Renal cortex interstitium (tissue), 11 donors: Measurements from ENCODE around the gene VSNL1. TPM values are rescaled to one million over a fixed set of nuclear protein-coding genes. Genes with fewer than 3 reads are reported as not detected.

ENCODE experiments used
- DNase-seq, 11 donors: peaks; one replicate each; pipeline ENCODE4 v3.0.0-alpha.2; 2013; ENCODE audit warnings: low read depth in 9 of 11, low spot score in 4 of 11; ENCODE audit errors: extremely low read depth in 1 of 11
- polyA plus RNA-seq, 3 donors: library from polyadenylated mRNA; unstranded; fragments of 120-200 nt; gene quantifications; one replicate each; pipeline ENCODE4 v1.2.1, GENCODE V29; 2013; ENCODE audit not compliant: insufficient read length in 3 of 3

The VSNL1 gene
- polyA plus RNA-seq, 3 donors = 3.8 to 5.2 (median 4.2) TPM

DNA sequence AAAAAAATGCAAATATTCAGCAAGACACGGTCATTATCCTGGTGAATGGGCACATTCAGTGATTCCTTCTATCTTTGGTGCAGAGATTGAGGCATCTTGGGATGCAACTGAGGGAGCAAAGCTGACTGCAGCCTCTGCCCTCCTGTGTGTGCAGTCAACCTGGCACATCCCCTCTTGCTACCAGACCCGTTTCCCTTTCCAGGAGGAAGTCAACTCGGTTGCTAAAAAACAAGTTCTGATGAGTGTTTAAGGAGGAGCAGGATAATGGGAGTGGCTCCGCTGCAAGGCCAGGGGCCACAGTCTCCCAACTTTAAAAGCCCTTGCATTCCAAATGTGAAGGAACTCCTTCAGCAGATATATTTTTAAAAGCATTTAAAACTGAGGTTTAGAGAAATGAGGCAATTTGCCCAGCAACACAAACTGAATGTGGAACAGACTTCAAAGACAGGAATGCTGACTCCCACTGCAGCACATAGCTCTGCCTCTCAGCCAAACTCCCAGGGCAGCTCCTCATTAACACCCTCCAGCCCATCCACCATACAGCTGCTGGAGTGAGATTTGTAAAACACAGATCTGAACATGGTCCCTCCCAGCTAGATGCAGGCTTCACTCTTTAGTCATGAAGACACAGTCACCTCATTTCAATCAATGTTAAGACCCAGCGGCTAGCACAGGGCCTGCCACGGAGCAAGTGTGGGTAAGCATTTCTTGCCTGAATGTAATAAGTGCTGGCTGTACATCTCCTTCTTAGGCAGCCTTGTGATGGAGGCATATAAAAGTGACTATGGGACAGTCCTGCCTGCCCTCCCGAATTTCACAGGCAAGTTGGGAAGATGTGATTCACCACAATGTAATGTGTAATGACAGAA lies 54.3 kb downstream of the VSNL1 start:
- DNase-seq = peak in 1 of 11 donors; percentile 8

- DNase-seq = no peak
These were observed 59.1 kb downstream of the VSNL1 start for GRCh38 chr2:17599617-17600016.

DNA sequence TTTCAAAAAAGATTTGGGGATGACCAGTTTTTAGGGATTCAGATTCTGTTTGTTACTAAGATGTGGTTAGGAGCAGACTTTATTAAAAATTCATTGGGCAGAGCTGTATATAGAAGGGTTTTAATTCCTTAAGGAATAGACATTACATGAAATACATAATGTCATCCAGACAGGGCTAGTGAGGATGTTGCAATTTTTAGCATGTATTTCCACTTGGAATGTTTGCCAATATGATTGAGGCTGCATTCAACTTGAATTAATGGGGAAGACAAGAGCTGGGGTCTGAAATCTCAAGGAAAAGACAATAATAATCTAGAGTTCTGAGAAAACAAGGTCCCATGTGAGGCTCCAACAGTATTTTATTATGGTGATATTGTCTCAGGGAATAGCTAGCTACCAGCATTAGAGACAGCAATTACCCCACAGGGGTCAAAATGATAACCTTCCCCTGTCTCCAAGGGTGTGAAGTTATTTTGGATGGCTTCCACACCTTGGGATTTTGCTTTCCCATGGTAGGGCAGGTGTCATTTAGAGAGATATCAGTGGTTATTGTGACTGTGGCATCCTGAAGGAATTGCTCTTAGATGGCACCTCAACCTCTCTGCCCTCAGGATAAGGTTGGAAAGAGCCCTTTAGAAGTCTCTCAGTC lies 60.2 kb downstream of the VSNL1 start:
- no peak for DNase-seq

- no peak for DNase-seq
These were observed 63.6 kb downstream of the VSNL1 start for GRCh38 chr2:17604050-17604449.

DNA sequence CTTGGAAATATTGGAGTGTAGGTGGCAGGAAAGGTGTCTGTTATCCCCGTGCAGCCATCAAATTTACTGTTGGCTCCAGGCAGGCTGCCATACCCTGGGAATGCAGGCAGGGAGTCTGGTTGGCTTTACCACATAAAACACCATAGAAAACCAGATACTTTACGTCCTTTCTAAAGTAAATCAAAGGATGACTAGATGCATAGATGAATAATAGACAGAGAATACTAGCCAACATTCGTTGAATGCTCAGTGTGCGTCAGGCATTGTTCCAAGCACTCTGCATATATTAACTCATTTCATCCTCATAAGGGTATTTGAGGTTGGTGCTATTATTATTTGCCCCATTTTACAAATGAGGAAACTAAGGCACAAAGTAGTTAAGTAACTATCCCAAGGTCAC lies 65.2 kb downstream of the VSNL1 start:
- DNase-seq = no peak

DNA sequence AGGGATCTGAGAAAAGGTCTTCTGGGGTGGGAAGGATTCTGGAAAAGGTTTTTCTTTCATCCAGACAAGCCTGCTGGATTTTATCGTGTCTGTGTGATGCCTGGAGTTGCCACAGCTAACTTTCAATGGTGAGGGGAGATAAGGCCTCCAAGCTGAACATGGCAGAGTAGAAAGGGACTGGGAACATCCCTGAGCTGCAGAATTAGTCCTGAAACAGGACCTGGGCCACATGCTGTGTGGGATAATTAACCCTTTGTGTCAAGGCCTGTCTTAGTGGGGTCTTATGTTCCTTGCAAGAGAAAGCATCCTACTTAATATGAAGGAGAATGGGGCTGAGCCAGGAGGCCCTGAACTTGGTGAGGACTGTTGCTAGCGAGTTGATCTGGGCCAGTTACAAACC lies 66.4 kb downstream of the VSNL1 start:
- no peak for DNase-seq

- no peak for DNase-seq
These were observed 66.9 kb downstream of the VSNL1 start for GRCh38 chr2:17607379-17607778.

- no peak for DNase-seq
These were observed 67.8 kb downstream of the VSNL1 start for GRCh38 chr2:17608251-17608650.

DNA sequence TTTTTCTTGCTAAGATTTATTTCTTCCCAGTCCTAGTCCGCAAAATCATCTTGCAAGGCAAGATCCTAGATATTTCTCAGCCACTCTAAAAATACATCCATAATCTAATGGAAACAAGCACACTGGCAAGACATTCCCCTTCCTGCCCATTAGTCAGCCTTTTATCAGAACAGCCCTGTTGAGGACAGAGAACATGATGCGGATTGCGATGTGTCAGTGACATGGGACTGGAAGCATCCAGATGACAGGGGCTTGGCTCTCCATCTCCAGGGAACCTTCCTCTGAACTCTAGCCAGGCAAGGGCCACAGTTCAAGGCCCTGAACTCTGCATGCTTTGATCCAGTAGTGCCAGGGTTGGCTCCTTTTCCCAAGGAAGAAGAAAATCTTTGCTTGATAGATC lies 70.0 kb downstream of the VSNL1 start:
- no peak for DNase-seq

- no peak for DNase-seq
These were observed 70.5 kb downstream of the VSNL1 start for GRCh38 chr2:17611036-17611435.

GRCh38 chr2:17614174-17614930 lies 73.9 kb downstream of the VSNL1 start:
- DNase-seq = no peak

- DNase-seq = no peak
These were observed 74.7 kb downstream of the VSNL1 start for GRCh38 chr2:17615147-17615546.

GRCh38 chr2:17615728-17616351 lies 75.3 kb downstream of the VSNL1 start:
- no peak for DNase-seq

DNA sequence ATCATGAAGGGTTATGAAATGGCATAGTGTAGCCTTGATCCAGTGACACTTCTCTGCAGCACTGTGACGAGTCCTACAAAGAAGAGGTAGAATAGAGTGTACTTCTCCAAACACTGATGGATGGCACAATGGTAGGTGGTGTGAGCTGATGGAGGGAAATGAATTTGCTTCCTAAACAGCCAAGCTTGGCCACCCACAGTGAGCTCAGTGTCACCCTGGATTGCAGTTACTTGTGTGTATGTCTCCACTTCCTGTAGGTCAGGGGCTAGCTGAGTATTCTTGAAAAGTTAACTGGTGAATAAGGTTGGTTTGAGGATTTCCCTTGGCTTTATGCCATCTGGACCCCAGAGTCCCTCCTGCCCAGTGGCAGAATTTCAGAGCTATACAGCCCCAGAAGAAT lies 75.9 kb downstream of the VSNL1 start:
- DNase-seq = no peak

- no peak for DNase-seq
These were observed 77.0 kb downstream of the VSNL1 start for GRCh38 chr2:17617516-17617915.

GRCh38 chr2:17617955-17618354 lies 77.5 kb downstream of the VSNL1 start:
- no peak for DNase-seq

DNA sequence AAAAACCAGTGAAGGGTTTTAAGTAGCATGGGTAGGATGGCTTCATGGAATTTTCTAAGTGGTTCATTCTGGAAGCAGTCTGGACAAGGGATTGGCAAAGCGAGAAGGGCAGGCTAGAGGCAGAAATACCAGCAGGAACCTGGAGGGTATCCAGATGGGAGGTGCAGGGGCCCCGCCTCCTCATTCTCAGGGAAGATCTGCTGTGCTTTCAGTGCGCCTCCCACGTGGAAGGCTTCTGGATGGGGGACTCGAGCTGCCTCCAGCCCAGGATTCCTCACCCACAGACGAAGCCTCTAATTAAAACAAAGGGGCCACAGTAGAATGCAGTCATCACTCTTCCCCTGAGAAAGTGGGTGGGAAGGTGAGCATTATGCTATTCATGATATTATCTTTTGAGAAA lies 79.8 kb downstream of the VSNL1 start:
- DNase-seq = no peak

DNA sequence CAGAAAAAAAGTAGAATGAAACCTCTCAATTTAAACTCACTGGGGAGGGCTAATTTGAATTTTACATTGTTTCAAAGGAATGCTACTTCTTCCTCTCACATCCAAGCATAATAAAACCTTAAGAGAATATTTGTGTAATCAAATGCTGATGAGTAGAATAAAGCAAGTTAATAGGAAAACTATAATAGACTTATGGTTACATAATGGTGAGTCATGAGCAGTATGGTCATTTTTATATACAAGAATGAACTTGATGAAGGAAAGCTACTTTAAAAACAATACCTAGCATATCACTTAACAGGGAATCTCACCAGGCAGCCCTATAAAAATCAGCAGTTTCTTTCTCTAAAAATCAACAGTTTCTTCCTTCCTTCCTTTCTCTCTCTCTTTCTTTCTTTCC lies 80.3 kb downstream of the VSNL1 start:
- no peak for DNase-seq

- DNase-seq = no peak
These were observed 81.3 kb downstream of the VSNL1 start for GRCh38 chr2:17621781-17622180.

DNA sequence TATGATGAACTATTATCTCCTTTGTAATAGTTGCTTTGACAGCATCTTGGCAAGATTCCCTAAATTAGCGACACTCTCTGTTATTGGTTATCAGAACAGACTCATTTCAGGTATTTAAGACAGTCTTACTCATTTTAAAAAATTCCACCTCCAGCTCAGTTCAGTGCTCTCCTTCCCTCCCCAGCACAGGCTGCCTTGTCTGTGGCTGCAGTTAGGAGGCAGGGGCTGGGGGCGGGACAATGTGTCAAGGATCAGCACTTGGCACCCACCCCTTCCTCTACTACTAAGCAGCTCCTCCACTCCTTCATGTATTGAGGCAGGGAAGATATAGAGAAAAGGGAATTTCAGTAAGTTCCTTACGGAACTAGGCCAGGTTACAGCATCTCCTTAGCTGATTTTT lies 85.0 kb downstream of the VSNL1 start:
- no peak for DNase-seq
